ENCODE results near the gene ZNF384.

ZNF384 gene

GRCh38 chr12:6684609-6685008 is 4.6 kb downstream of the ZNF384 start:
- H2BK120ac ChIP-seq (ENCODE audit: low read depth, low read length): no peak overlapping the region
- H3K4me2 ChIP-seq (ENCODE audit: low read length, poor library complexity, severe bottlenecking): no peak overlapping the region
- no peak overlapping the region for H2BK12ac ChIP-seq (ENCODE audit: low read length in 2 of 2)
- no peak overlapping the region for H2BK5ac ChIP-seq (ENCODE audit: low read depth, low read length, poor library complexity, severe bottlenecking)
- no peaks in the 10 kb centered on the region for H3K9me3 ChIP-seq (ENCODE audit: control insufficient read depth, low read length)
- H3K4ac ChIP-seq (ENCODE audit: low read depth in 1 of 2, low read length in 2 of 2): no peak overlapping the region
- no peak overlapping the region for H4K8ac ChIP-seq (ENCODE audit: low read length)
- H3K4me1 ChIP-seq (ENCODE audit: control insufficient read depth, insufficient read depth, low read depth, low read length): peaks cover 2% of the 10 kb centered on the region
- H2AK5ac ChIP-seq (ENCODE audit: low read length, severe bottlenecking): no peak overlapping the region
- H3K14ac ChIP-seq (ENCODE audit: low read length in 2 of 2): no peak overlapping the region
- H3K27me3 ChIP-seq (ENCODE audit: control insufficient read depth in 1 of 2, insufficient read depth in 1 of 2, low read length in 2 of 2): no peaks in the 10 kb centered on the region
- peaks cover 7% of the 10 kb centered on the region for H3K79me1 ChIP-seq (replicated peaks; ENCODE audit: low read length, poor library complexity, severe bottlenecking)
- H3K4me3 ChIP-seq (ENCODE audit: insufficient read depth in 1 of 2, low read depth in 1 of 2, low read length in 2 of 2): no peak overlapping the region
- no peak overlapping the region for H3K27ac ChIP-seq (ENCODE audit: low read length, poor library complexity, severe bottlenecking)
- H2BK15ac ChIP-seq (ENCODE audit: low read depth, poor library complexity, severe bottlenecking): no peak overlapping the region
- H3K36me3 ChIP-seq (ENCODE audit: control insufficient read depth in 1 of 2, insufficient read depth in 2 of 2, low read depth in 1 of 2, low read length in 2 of 2): peaks cover 22 to 32% of the 10 kb centered on the region in 2 experiments
- no peak overlapping the region for H3K9ac ChIP-seq (ENCODE audit: low read length)
- no peak overlapping the region for H3K18ac ChIP-seq (ENCODE audit: low read depth in 1 of 2, low read length in 2 of 2)
- 67% methylated on average over 6 of the region's 6 CpGs for WGBS
- peak; percentile 41 for DNase-seq
- no peak overlapping the region for H4K91ac ChIP-seq (ENCODE audit: low read length)
- no peak overlapping the region for H3K23ac ChIP-seq (ENCODE audit: low read length in 2 of 2)
- no peak overlapping the region for H2AFZ ChIP-seq (ENCODE audit: low read depth, low read length)

- no peak overlapping the region for H2BK12ac ChIP-seq (ENCODE audit: low read length in 2 of 2)
- H2BK5ac ChIP-seq (ENCODE audit: low read depth, low read length, poor library complexity, severe bottlenecking): no peak overlapping the region
- no peak overlapping the region for H3K4me3 ChIP-seq (ENCODE audit: insufficient read depth in 1 of 2, low read depth in 1 of 2, low read length in 2 of 2)
- no peak overlapping the region for H2AFZ ChIP-seq (ENCODE audit: low read depth, low read length)
- no peak overlapping the region for H3K27ac ChIP-seq (ENCODE audit: low read length, poor library complexity, severe bottlenecking)
- no peak overlapping the region for H2AK5ac ChIP-seq (ENCODE audit: low read length, severe bottlenecking)
- no peak overlapping the region for H3K23ac ChIP-seq (ENCODE audit: low read length in 2 of 2)
- H3K36me3 ChIP-seq (ENCODE audit: control insufficient read depth in 1 of 2, insufficient read depth in 2 of 2, low read depth in 1 of 2, low read length in 2 of 2): peaks cover 51 to 90% of the 10 kb centered on the region in 2 experiments
- no peaks in the 10 kb centered on the region for H3K9me3 ChIP-seq (ENCODE audit: control insufficient read depth, low read length)
- 97% methylated on average over 5 of the region's 5 CpGs for WGBS
- H2BK15ac ChIP-seq (ENCODE audit: low read depth, poor library complexity, severe bottlenecking): no peak overlapping the region
- no peak overlapping the region for H3K9ac ChIP-seq (ENCODE audit: low read length)
- H2BK120ac ChIP-seq (ENCODE audit: low read depth, low read length): no peak overlapping the region
- H3K4me2 ChIP-seq (ENCODE audit: low read length, poor library complexity, severe bottlenecking): no peak overlapping the region
- no peak overlapping the region for H4K91ac ChIP-seq (ENCODE audit: low read length)
- peaks cover 54% of the 10 kb centered on the region for H3K79me1 ChIP-seq (replicated peaks; ENCODE audit: low read length, poor library complexity, severe bottlenecking)
- H4K8ac ChIP-seq (ENCODE audit: low read length): no peak overlapping the region
- H3K18ac ChIP-seq (ENCODE audit: low read depth in 1 of 2, low read length in 2 of 2): no peak overlapping the region
- no peaks in the 10 kb centered on the region for H3K4me1 ChIP-seq (ENCODE audit: control insufficient read depth, insufficient read depth, low read depth, low read length)
- H3K27me3 ChIP-seq (ENCODE audit: control insufficient read depth in 1 of 2, insufficient read depth in 1 of 2, low read length in 2 of 2): no peaks in the 10 kb centered on the region
- H3K14ac ChIP-seq (ENCODE audit: low read length in 2 of 2): no peak overlapping the region
- no peak for DNase-seq
- no peak overlapping the region for H3K4ac ChIP-seq (ENCODE audit: low read depth in 1 of 2, low read length in 2 of 2)
Measured at GRCh38 chr12:6676962-6677361, 12.2 kb downstream of the ZNF384 start.

GRCh38 chr12:6672143-6672542 is 17.0 kb downstream of the ZNF384 start:
- Histone ChIP-seq H3K27me3 (ENCODE audit: control insufficient read depth in 1 of 2, insufficient read depth in 1 of 2, low read length in 2 of 2) (no peaks in the 10 kb centered on the region), H3K4me3 (ENCODE audit: insufficient read depth in 1 of 2, low read depth in 1 of 2, low read length in 2 of 2) (no peak overlapping the region), H2BK5ac (ENCODE audit: low read depth, low read length, poor library complexity, severe bottlenecking) (no peak overlapping the region), H3K23ac (ENCODE audit: low read length in 2 of 2) (no peak overlapping the region), H3K4ac (ENCODE audit: low read depth in 1 of 2, low read length in 2 of 2) (no peak overlapping the region), H3K27ac (ENCODE audit: low read length, poor library complexity, severe bottlenecking) (no peak overlapping the region), H4K91ac (ENCODE audit: low read length) (no peak overlapping the region), H3K9me3 (ENCODE audit: control insufficient read depth, low read length) (no peaks in the 10 kb centered on the region), H3K4me1 (ENCODE audit: control insufficient read depth, insufficient read depth, low read depth, low read length) (no peaks in the 10 kb centered on the region), H2AK5ac (ENCODE audit: low read length, severe bottlenecking) (no peak overlapping the region), H4K8ac (ENCODE audit: low read length) (no peak overlapping the region), H2BK12ac (ENCODE audit: low read length in 2 of 2) (no peak overlapping the region), H2AFZ (ENCODE audit: low read depth, low read length) (no peak overlapping the region), H3K4me2 (ENCODE audit: low read length, poor library complexity, severe bottlenecking) (no peak overlapping the region), H2BK15ac (ENCODE audit: low read depth, poor library complexity, severe bottlenecking) (no peak overlapping the region), H3K9ac (ENCODE audit: low read length) (no peak overlapping the region), H3K14ac (ENCODE audit: low read length in 2 of 2) (no peak overlapping the region), H2BK120ac (ENCODE audit: low read depth, low read length) (no peak overlapping the region), H3K79me1 (replicated peaks; ENCODE audit: low read length, poor library complexity, severe bottlenecking) (peaks cover 44% of the 10 kb centered on the region), H3K18ac (ENCODE audit: low read depth in 1 of 2, low read length in 2 of 2) (no peak overlapping the region), H3K36me3 (ENCODE audit: control insufficient read depth in 1 of 2, insufficient read depth in 2 of 2, low read depth in 1 of 2, low read length in 2 of 2) (peaks cover 65 to 97% of the 10 kb centered on the region in 2 experiments)
- WGBS: 95% methylated on average over 18 of the region's 18 CpGs
- no peak for DNase-seq

DNA sequence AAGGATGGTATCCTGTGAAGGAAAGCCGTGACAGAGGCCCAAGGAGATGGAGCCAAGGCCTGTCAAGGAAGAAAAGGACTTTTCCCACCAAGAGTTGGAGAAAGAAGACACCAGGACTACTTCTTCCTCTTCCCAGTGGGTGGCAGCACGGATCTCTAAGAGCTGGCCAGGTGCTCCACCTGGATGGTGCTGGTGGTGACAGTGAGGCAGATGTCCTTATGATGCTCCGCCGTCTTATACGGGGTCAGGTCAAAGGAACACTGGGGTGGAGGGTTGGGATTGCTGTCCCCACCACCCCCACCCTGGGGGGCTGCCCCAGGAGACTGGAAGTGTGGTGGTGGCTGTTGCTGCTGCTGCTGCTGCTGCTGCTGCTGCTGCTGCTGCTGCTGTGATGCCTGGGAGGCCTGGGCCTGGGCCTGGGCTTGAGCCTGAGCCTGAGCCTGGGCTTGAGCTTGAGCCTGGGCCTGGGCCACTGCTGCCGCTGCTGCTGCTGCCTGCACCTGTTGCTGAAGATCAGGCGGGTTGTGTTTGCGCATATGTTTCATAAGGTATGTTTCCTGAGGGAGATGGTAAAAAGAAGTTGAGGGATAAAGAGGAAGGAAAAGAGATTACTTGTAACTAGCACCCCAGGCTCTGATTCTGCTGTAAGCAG is 21.5 kb downstream of the ZNF384 start:
- peaks cover 56 to 65% of the 10 kb centered on the region in 2 experiments for H3K36me3 ChIP-seq (ENCODE audit: control insufficient read depth in 1 of 2, insufficient read depth in 2 of 2, low read depth in 1 of 2, low read length in 2 of 2)
- H4K8ac ChIP-seq (ENCODE audit: low read length): no peak overlapping the region
- no peak overlapping the region for H2BK12ac ChIP-seq (ENCODE audit: low read length in 2 of 2)
- no peak overlapping the region for H2BK120ac ChIP-seq (ENCODE audit: low read depth, low read length)
- H3K9me3 ChIP-seq (ENCODE audit: control insufficient read depth, low read length): no peaks in the 10 kb centered on the region
- H3K4me3 ChIP-seq (ENCODE audit: insufficient read depth in 1 of 2, low read depth in 1 of 2, low read length in 2 of 2): no peak overlapping the region
- H3K14ac ChIP-seq (ENCODE audit: low read length in 2 of 2): no peak overlapping the region
- H2BK5ac ChIP-seq (ENCODE audit: low read depth, low read length, poor library complexity, severe bottlenecking): no peak overlapping the region
- DNase-seq: no peak
- H3K9ac ChIP-seq (ENCODE audit: low read length): no peak overlapping the region
- WGBS: 84% methylated on average over 8 of the region's 8 CpGs
- H2BK15ac ChIP-seq (ENCODE audit: low read depth, poor library complexity, severe bottlenecking): no peak overlapping the region
- H4K91ac ChIP-seq (ENCODE audit: low read length): no peak overlapping the region
- no peak overlapping the region for H2AK5ac ChIP-seq (ENCODE audit: low read length, severe bottlenecking)
- no peak overlapping the region for H3K18ac ChIP-seq (ENCODE audit: low read depth in 1 of 2, low read length in 2 of 2)
- H3K23ac ChIP-seq (ENCODE audit: low read length in 2 of 2): no peak overlapping the region
- H2AFZ ChIP-seq (ENCODE audit: low read depth, low read length): no peak overlapping the region
- H3K27ac ChIP-seq (ENCODE audit: low read length, poor library complexity, severe bottlenecking): no peak overlapping the region
- H3K4me1 ChIP-seq (ENCODE audit: control insufficient read depth, insufficient read depth, low read depth, low read length): no peaks in the 10 kb centered on the region
- H3K4ac ChIP-seq (ENCODE audit: low read depth in 1 of 2, low read length in 2 of 2): no peak overlapping the region
- no peaks in the 10 kb centered on the region for H3K27me3 ChIP-seq (ENCODE audit: control insufficient read depth in 1 of 2, insufficient read depth in 1 of 2, low read length in 2 of 2)
- peaks cover 22% of the 10 kb centered on the region for H3K79me1 ChIP-seq (replicated peaks; ENCODE audit: low read length, poor library complexity, severe bottlenecking)
- no peak overlapping the region for H3K4me2 ChIP-seq (ENCODE audit: low read length, poor library complexity, severe bottlenecking)

Data from mesenchymal stem cell (in vitro differentiated cells and primary cell).